ENCODE measurements around the gene NR6A1. TPM values are rescaled to one million over a fixed set of nuclear protein-coding genes. Genes with fewer than 3 reads are reported as not detected.

The NR6A1 gene
- total and polyA plus RNA-seq, 2 of the 13 experiments (the other 11 are each of a cell fraction or from before 2014, with no cell fraction given), result 28.1 to 31.5 TPM

GRCh38 chr9:124469011-124469832, 301.9 kb downstream of the NR6A1 start (continued):
- TF ChIP-seq, protein P1, sequence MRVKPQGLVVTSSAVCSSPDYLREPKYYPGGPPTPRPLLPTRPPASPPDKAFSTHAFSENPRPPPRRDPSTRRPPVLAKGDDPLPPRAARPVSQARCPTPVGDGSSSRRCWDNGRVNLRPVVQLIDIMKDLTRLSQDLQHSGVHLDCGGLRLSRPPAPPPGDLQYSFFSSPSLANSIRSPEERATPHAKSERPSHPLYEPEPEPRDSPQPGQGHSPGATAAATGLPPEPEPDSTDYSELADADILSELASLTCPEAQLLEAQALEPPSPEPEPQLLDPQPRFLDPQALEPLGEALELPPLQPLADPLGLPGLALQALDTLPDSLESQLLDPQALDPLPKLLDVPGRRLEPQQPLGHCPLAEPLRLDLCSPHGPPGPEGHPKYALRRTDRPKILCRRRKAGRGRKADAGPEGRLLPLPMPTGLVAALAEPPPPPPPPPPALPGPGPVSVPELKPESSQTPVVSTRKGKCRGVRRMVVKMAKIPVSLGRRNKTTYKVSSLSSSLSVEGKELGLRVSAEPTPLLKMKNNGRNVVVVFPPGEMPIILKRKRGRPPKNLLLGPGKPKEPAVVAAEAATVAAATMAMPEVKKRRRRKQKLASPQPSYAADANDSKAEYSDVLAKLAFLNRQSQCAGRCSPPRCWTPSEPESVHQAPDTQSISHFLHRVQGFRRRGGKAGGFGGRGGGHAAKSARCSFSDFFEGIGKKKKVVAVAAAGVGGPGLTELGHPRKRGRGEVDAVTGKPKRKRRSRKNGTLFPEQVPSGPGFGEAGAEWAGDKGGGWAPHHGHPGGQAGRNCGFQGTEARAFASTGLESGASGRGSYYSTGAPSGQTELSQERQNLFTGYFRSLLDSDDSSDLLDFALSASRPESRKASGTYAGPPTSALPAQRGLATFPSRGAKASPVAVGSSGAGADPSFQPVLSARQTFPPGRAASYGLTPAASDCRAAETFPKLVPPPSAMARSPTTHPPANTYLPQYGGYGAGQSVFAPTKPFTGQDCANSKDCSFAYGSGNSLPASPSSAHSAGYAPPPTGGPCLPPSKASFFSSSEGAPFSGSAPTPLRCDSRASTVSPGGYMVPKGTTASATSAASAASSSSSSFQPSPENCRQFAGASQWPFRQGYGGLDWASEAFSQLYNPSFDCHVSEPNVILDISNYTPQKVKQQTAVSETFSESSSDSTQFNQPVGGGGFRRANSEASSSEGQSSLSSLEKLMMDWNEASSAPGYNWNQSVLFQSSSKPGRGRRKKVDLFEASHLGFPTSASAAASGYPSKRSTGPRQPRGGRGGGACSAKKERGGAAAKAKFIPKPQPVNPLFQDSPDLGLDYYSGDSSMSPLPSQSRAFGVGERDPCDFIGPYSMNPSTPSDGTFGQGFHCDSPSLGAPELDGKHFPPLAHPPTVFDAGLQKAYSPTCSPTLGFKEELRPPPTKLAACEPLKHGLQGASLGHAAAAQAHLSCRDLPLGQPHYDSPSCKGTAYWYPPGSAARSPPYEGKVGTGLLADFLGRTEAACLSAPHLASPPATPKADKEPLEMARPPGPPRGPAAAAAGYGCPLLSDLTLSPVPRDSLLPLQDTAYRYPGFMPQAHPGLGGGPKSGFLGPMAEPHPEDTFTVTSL (CRISPR knock-in tag; IDR thresholded peaks at IDR 0.05; ENCODE audit: borderline replicate concordance), result no peak
- TF ChIP-seq AGO1 (IDR thresholded peaks at IDR 0.05; ENCODE audit: low read depth, low read length, poor library complexity, severe bottlenecking) (no peak), ZNF142 (CRISPR knock-in tag; IDR thresholded peaks at IDR 0.05) (no peak), ZNF556 (CRISPR knock-in tag; IDR thresholded peaks at IDR 0.05; ENCODE audit: borderline replicate concordance) (no peak), NFIC (IDR thresholded peaks at IDR 0.05; ENCODE audit: low read length) (no peak), FOXK1 (CRISPR knock-in tag; IDR thresholded peaks at IDR 0.05; ENCODE audit: borderline replicate concordance, low read depth) (no peak), PRDM15 (CRISPR knock-in tag; IDR thresholded peaks at IDR 0.05) (no peak)
- TF ChIP-seq, protein P2, sequence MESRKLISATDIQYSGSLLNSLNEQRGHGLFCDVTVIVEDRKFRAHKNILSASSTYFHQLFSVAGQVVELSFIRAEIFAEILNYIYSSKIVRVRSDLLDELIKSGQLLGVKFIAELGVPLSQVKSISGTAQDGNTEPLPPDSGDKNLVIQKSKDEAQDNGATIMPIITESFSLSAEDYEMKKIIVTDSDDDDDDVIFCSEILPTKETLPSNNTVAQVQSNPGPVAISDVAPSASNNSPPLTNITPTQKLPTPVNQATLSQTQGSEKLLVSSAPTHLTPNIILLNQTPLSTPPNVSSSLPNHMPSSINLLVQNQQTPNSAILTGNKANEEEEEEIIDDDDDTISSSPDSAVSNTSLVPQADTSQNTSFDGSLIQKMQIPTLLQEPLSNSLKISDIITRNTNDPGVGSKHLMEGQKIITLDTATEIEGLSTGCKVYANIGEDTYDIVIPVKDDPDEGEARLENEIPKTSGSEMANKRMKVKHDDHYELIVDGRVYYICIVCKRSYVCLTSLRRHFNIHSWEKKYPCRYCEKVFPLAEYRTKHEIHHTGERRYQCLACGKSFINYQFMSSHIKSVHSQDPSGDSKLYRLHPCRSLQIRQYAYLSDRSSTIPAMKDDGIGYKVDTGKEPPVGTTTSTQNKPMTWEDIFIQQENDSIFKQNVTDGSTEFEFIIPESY (CRISPR knock-in tag; IDR thresholded peaks at IDR 0.05), result no peak
